Muscle layer of colon (tissue), 2 donors: ENCODE results near the gene GATA2.

Source experiments
- H3K27ac ChIP-seq: one replicate; pipeline ENCODE4 v1.7.0; 2013; ENCODE audit warnings: low read depth, mild to moderate bottlenecking, low read length, moderate library complexity
- H3K27me3 ChIP-seq, 2 donors: one replicate each; pipeline ENCODE4 v1.7.0; 2013; ENCODE audit warnings: low read length in 2 of 2, mild to moderate bottlenecking in 2 of 2; ENCODE audit not compliant: insufficient read depth in 2 of 2, control insufficient read depth in 1 of 2
- H3K36me3 ChIP-seq: one replicate; pipeline ENCODE4 v1.7.0; 2013; ENCODE audit warnings: mild to moderate bottlenecking, low read length; ENCODE audit not compliant: insufficient read depth
- H3K4me1 ChIP-seq: one replicate; pipeline ENCODE4 v1.7.0; 2013; ENCODE audit warnings: mild to moderate bottlenecking, low read length; ENCODE audit not compliant: insufficient read depth
- H3K4me3 ChIP-seq, 2 donors: one replicate each; pipeline ENCODE4 v1.7.0; 2013; ENCODE audit warnings: low read length in 2 of 2, low read depth in 1 of 2, mild to moderate bottlenecking in 1 of 2, moderate library complexity in 1 of 2
- H3K9ac ChIP-seq: one replicate; pipeline ENCODE4 v1.7.0; 2013; ENCODE audit warnings: low read length
- H3K9me3 ChIP-seq: one replicate; pipeline ENCODE4 v1.7.0; 2013; ENCODE audit warnings: mild to moderate bottlenecking, low read length
- donor health status: abdominal sarcoma.
- donor health status: Adenocarcinoma of cecum.

GATA2 gene

DNA sequence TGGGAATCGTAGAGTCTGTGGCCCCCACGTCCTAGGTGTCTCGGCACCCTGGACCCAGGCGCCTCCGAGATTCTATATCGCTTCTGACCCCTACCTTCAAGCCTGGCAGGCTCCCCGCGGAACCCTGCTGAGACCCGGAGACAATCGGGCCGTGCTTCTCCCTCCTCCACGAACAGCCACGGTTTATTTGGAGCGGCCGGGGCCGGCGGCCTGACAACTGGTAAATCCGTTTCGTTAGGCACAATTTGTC, 1.4 kb downstream of the GATA2 start:
- H3K4me1 ChIP-seq: peaks cover 36% of the 10 kb centered on the region
- H3K36me3 ChIP-seq: no peaks in the 10 kb centered on the region
- no peaks in the 10 kb centered on the region for H3K9me3 ChIP-seq
- no peak overlapping the region for H3K4me3 ChIP-seq
- H3K9ac ChIP-seq: no peak overlapping the region
- no peak overlapping the region for H3K27ac ChIP-seq
- H3K27me3 ChIP-seq: peaks cover 72 to 97% of the 10 kb centered on the region in 2 donors

DNA sequence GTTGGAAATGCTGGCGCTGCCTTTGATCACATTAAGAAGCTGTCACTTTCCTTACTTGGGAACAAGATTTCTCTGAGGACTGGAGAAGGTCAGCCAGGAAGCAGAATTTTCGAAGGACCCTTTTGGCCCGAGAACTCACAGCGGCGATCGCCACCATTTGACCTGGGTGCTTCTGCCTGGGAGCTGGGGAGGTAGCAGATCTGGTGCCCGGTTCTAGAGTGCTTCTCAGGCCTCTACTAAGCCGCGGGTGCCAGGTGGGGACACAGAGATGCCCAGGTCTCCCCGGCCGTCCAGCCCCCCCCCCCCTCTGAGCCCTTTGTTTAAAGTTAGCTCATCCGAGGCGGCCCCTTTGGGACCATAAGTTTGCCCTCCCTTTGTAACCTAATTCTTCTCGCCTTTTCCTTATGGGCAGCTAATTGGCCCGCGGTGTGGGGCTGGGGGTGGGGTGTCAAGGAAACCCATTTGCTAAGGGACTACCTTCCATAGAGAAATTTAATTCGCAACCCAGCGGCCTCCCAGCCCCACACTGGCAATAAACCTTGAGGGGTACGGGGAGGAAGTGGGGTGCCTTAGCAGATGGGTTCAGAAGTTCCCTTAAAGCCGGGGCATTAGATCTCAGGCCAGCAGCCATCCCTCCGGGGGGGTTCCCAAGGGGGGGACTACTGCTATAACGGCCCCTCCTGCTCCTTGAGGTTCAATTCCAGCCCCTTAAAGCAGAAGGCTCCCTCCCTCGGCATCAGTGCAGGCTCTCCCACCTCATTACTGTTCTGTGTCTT, 1.9 kb downstream of the GATA2 start:
- H3K4me1 ChIP-seq: peaks cover 40% of the 10 kb centered on the region
- H3K4me3 ChIP-seq: no peak overlapping the region
- H3K36me3 ChIP-seq: no peaks in the 10 kb centered on the region
- no peak overlapping the region for H3K9ac ChIP-seq
- no peaks in the 10 kb centered on the region for H3K9me3 ChIP-seq
- no peak overlapping the region for H3K27ac ChIP-seq
- H3K27me3 ChIP-seq: peaks cover 75 to 97% of the 10 kb centered on the region in 2 donors

DNA sequence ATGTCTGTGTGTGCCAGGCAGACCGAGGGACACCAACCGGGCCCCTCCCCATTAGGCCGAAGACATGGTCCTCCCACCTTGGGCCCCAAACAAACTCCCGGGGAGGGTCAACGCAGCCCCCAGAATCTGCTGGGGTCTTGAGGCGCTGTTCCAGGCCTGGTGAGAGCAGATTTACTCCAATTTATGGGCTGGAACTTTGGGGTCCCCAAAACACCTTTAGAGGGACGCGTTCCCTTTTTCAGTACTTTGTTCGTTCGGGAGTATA, 2.4 kb downstream of the GATA2 start:
- H3K4me3 ChIP-seq: peak overlapping the region in 1 of 2 donors; percentile 52
- no peaks in the 10 kb centered on the region for H3K36me3 ChIP-seq

DNA sequence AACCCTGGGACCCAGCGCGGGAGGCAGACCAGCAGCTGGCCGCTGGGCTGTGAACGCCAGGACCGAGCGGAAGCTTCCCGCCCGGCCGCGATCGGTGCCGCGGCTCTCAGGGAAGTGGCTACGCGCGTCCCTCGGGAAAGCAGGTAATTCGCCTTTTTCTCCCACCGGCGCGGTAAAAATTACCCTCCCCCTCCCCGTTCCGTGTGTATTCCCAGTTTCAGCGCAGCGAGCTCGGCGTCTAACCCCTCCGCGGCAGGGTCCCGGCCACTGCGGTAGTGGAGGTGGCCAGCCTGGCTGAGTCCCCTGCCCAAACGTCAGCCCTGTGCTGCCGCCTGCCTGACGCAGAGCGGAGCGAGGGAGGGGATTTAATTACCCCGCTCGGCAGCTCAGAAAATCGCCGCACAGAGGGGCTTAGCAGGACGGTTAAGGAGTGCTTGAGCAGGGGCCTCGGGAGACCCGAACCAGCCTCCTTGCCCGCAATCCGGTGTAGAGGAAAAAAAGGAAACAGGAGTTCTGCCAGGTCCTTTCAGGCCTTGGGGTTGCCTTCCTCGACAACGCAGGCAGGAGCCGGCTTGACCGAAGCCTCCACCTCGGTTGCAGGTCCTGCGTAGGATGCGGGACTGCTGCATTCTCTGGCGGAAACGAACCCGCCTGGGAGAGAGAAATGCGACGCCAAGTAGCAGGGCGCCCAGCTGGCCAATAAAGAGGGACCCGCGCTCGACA, 2.9 kb downstream of the GATA2 start:
- Histone ChIP-seq H3K36me3 (no peaks in the 10 kb centered on the region), H3K4me3 (peak overlapping the region in 1 of 2 donors; percentile 52), H3K9me3 (no peaks in the 10 kb centered on the region), H3K27ac (no peak overlapping the region), H3K4me1 (peaks cover 40% of the 10 kb centered on the region), H3K9ac (no peak overlapping the region), H3K27me3 (peaks cover 85 to 98% of the 10 kb centered on the region in 2 donors)

More for the DNA sequence above, 2.4 kb downstream of the GATA2 start:
- peaks cover 40% of the 10 kb centered on the region for H3K4me1 ChIP-seq
- no peak overlapping the region for H3K27ac ChIP-seq
- no peaks in the 10 kb centered on the region for H3K9me3 ChIP-seq
- peaks cover 81 to 97% of the 10 kb centered on the region in 2 donors for H3K27me3 ChIP-seq
- H3K9ac ChIP-seq: no peak overlapping the region

DNA sequence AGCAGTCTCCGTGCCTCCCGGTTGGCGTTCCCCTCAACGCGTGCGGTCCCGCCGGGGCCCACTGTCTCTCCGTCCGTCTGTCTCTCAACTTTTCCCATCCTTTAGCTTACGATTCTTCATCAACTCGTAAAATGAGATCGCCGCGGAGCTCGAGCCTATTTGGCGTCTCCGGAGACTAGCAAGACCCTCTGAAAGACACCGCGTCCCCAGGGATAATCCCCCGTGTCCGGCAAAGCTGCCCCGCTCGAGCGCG, 3.4 kb downstream of the GATA2 start:
- H3K27ac ChIP-seq: no peak overlapping the region
- no peak overlapping the region for H3K9ac ChIP-seq
- H3K27me3 ChIP-seq: peaks cover 85 to 99% of the 10 kb centered on the region in 2 donors
- no peaks in the 10 kb centered on the region for H3K36me3 ChIP-seq
- peak overlapping the region in 1 of 2 donors; percentile 52 for H3K4me3 ChIP-seq
- no peaks in the 10 kb centered on the region for H3K9me3 ChIP-seq
- peaks cover 40% of the 10 kb centered on the region for H3K4me1 ChIP-seq

DNA sequence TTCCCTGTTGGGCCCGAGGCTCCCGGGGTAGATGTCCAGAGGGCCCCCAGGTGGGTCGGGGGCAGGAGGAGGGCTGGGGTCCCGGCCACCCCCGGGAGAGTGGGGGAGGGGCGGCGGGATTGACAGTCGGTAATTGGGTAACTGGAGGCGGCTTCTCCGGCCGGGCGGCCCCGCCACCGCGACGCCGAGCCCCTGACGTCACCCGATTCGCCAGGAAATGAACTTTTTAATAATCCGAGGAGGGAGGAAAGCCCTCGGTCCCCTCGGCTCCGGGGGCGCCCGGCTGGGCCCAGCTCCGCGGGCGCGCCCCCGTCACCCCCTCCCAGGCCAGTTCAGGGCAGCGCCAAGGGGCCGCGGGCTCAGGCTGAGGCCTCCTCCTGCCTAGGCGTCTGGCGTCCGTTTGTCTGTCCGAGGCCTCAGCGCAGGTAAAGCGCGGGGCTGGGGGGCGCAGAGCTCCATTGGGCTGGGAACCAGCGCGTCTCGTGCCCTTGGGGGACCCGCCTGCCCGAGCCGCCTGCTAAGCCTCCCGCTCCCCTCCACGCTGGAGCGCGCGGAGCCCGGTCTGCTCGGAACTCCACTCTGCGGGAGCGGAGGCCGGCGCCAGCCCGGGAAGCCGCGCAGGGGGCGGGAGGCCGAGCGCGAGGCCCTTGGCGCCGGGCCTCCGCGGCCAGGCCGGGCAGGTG, 3.9 kb downstream of the GATA2 start:
- peaks cover 85 to 100% of the 10 kb centered on the region in 2 donors for H3K27me3 ChIP-seq
- H3K4me3 ChIP-seq: peak overlapping the region; percentile 42 to 52
- no peaks in the 10 kb centered on the region for H3K36me3 ChIP-seq
- H3K4me1 ChIP-seq: peaks cover 40% of the 10 kb centered on the region
- no peak overlapping the region for H3K27ac ChIP-seq
- no peak overlapping the region for H3K9ac ChIP-seq
- no peaks in the 10 kb centered on the region for H3K9me3 ChIP-seq

DNA sequence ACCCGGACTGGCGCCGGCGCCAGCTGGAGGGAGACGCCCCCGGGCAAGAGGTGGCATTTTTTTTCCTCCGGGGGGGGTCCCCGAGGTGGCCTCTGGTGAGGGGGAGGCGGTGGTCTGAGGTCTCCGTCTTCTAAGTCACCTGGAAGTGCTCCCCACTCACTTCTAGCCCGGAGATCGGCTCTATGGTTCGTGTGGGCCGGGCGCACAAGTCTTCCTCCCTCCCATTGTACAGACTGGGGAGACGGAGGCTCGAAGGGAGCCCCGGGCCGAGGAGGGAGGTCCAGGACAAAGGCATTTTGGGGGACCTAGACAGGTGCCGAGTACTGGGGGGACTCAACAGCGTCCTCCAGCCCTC, 4.4 kb downstream of the GATA2 start:
- peaks cover 85 to 100% of the 10 kb centered on the region in 2 donors for H3K27me3 ChIP-seq
- H3K4me1 ChIP-seq: peaks cover 43% of the 10 kb centered on the region
- no peak overlapping the region for H3K27ac ChIP-seq
- H3K4me3 ChIP-seq: peak overlapping the region; percentile 42 to 52
- H3K9me3 ChIP-seq: no peaks in the 10 kb centered on the region
- no peak overlapping the region for H3K9ac ChIP-seq
- H3K36me3 ChIP-seq: no peaks in the 10 kb centered on the region

DNA sequence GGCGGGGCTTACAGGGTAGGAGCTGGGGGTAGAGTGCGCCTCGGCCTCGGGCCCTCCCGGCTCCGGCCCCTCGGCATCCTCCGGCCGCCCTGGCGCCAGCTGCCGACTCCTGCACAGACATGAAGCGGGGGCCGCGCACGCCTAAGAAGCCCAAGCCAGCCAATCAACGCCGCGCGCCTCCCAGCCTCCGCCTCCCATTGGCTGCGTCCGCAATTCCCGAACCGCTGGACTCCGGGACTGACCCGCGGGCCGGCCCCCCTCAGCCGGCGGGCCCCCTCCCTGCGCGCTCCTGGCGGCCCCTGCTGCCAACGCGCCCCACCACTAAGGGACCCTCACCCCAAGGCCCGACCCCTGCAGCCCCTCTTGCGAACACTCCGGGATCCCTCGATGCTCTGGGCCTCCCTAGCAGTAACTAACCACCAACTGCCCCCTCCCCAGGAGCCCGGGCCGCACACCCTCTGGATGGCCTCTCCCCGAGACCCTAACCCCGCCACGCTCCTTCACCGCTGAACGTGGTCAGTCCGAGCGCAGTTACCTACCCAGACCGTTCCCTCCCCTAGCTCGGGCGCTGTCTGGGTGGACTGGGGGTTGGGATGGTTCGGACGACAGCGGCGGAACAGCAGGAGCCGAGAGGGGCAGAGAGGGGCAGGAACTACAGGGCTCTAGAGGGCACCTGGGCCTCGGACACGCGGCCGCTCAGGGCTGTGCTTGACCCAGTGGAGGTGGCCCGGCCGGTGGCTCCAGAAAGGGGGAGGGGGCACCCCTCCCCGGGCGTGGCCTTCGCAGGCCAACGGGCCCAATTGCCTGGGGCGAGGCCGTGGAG, 5.0 kb downstream of the GATA2 start:
- Histone ChIP-seq H3K4me3 (peak overlapping the region; percentile 63 to 87), H3K36me3 (no peaks in the 10 kb centered on the region), H3K9me3 (no peaks in the 10 kb centered on the region), H3K27ac (no peak overlapping the region), H3K27me3 (peaks cover 90 to 100% of the 10 kb centered on the region in 2 donors), H3K9ac (no peak overlapping the region), H3K4me1 (peaks cover 48% of the 10 kb centered on the region)

DNA sequence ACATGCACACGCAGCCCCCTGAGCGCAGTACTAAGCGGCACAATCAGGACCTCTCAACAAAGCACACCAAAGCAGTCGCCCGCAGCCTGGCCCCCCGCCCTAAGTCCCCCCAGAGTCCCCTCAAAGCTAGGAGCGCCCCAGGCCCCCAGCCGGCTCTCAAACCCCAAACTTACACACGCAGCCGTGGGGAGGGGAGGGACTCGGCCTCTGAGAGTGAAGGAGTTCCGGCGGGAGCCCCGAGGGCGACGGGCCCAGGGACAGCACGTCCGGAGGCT, 5.5 kb downstream of the GATA2 start:
- Histone ChIP-seq H3K36me3 (no peaks in the 10 kb centered on the region), H3K27ac (no peak overlapping the region), H3K4me1 (peaks cover 48% of the 10 kb centered on the region), H3K4me3 (peak overlapping the region; percentile 63 to 87), H3K9ac (no peak overlapping the region), H3K9me3 (no peaks in the 10 kb centered on the region), H3K27me3 (peaks cover 95 to 100% of the 10 kb centered on the region in 2 donors)

DNA sequence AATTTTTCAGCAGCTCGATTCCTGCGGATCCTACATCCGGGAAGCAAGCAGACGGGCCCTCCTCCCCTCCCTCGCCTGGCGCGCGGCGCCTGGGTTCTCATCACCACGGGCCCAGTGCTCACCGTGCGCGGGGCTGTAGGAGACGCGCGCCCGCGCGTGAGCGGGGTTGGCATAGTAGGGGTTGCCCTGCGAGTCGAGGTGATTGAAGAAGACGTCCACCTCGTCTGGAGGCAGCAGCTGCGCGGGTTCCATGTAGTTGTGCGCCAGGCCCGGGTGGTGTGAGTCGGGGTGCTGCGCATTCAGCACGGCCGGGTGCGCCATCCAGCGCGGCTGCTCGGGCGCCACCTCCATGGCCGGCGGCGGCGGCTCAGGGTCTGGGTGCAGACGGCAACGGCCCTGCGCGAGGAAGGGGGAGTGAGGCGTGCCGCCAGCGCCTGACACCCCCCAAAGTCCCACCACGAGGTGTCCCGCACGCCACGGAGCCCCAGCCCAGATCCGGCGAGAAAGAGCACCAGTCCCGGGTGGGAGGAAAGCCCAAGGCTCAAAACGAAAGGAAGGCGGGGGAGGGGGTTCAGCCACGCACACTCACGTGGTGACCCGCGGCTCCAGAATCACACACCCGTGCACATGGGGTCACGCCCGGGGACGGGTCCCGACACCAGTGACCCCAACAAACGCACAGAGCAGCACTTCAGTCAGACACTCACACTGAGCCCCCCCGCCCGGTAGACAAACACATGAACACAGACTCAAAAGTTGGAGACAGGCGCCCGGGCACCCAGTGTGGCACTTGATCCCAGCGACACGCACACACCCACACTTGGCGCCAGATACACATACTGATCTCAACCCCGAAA, 6.1 kb downstream of the GATA2 start:
- H3K4me1 ChIP-seq: peaks cover 44% of the 10 kb centered on the region
- no peak overlapping the region for H3K27ac ChIP-seq
- H3K36me3 ChIP-seq: no peaks in the 10 kb centered on the region
- H3K9ac ChIP-seq: no peak overlapping the region
- H3K27me3 ChIP-seq: peaks cover 99 to 100% of the 10 kb centered on the region in 2 donors
- H3K9me3 ChIP-seq: no peaks in the 10 kb centered on the region
- peak overlapping the region; percentile 63 to 87 for H3K4me3 ChIP-seq

DNA sequence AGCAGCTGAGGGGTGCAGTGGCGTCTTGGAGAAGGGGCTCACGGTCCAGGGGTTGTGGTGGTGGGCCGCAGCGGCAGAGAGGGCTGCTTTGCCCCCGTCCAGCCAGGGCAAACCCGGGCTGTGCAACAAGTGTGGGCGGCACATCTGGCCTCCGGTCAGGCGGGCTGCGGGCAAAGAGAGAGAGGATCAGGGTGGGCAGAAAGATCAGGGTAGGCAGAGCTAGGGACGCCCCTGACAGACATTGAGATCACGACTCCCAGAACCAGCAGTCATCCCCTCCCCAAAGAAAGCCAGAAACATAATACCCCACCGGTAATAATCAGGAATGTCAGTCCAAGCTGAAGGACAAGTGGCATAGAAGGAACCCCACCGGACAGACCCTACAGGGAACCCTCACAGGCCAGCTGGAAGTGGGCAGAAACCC, 6.8 kb downstream of the GATA2 start:
- Histone ChIP-seq H3K27ac (no peak overlapping the region), H3K27me3 (peaks cover 94 to 100% of the 10 kb centered on the region in 2 donors), H3K4me1 (peaks cover 42% of the 10 kb centered on the region), H3K4me3 (peak overlapping the region in 1 of 2 donors; percentile 63), H3K9ac (no peak overlapping the region), H3K36me3 (no peaks in the 10 kb centered on the region), H3K9me3 (no peaks in the 10 kb centered on the region)
